GM12878 (cell line): ENCODE measurements around the gene ALDH1A3.

Experiments
- ASH2L ChIP-seq: fragments of 300-600, 200-600 bp; sonication (generic); IDR thresholded peaks from 2 replicates; pipeline ENCODE4 v1.6.1; 2017; ENCODE audit warnings: low read depth, mild to moderate bottlenecking, borderline replicate concordance
- BRCA1 ChIP-seq: IDR thresholded peaks from 2 replicates; pipeline ENCODE4 v1.6.1; 2011; ENCODE audit warnings: low read depth, low read length, improper control_type of control experiment
- EP300 ChIP-seq, 2 experiments: fragments of 150-350 bp in 1 of 2; IDR thresholded peaks; 2 replicates each; pipeline ENCODE4 v1.6.1; 2011 to 2012; ENCODE audit warnings: low read depth in 2 of 2, low read length in 2 of 2, borderline replicate concordance in 1 of 2, improper control_type of control experiment in 1 of 2, inconsistent platforms in 1 of 2; ENCODE audit not compliant: control insufficient read depth in 1 of 2
- EZH2 ChIP-seq: IDR thresholded peaks from 2 replicates; pipeline ENCODE4 v1.6.1; 2012; ENCODE audit warnings: low read depth, mild to moderate bottlenecking, control low read depth, inconsistent platforms, low read length, borderline replicate concordance; ENCODE audit not compliant: control insufficient read depth
- HCFC1 ChIP-seq: fragments of 150-350 bp; IDR thresholded peaks from 2 replicates; pipeline ENCODE4 v1.6.1; 2014; ENCODE audit warnings: low read length
- HDAC6 ChIP-seq: fragments of 200-600 bp; sonication (generic); IDR thresholded peaks from one replicate; pipeline ENCODE4 v1.8.0; 2017; ENCODE audit warnings: antibody characterized with exemption; ENCODE audit not compliant: unreplicated experiment
- NFYA ChIP-seq: IDR thresholded peaks from 2 replicates; pipeline ENCODE4 v1.6.1; 2011; ENCODE audit warnings: low read depth, mild to moderate bottlenecking, low read length, improper control_type of control experiment, borderline replicate concordance
- POLR2A ChIP-seq: IDR thresholded peaks from 2 replicates; pipeline ENCODE4 v1.6.1; 2011; ENCODE audit warnings: low read depth, mild to moderate bottlenecking, low read length
- RAD21 ChIP-seq: IDR thresholded peaks from 2 replicates; pipeline ENCODE4 v1.6.1; 2011; ENCODE audit warnings: mild to moderate bottlenecking, low read depth, low read length, moderate library complexity; ENCODE audit not compliant: insufficient read depth
- SREBF2 ChIP-seq: IDR thresholded peaks from 2 replicates; pipeline ENCODE4 v1.6.1; 2012; ENCODE audit warnings: mild to moderate bottlenecking, low read length
- TF ChIP-seq, protein P1 (sequence below): IDR thresholded peaks from 2 replicates; pipeline ENCODE4 v1.6.1; 2011; ENCODE audit warnings: borderline replicate concordance, low read depth, mild to moderate bottlenecking, moderate library complexity, mixed read lengths, low read length; ENCODE audit not compliant: insufficient read depth; ENCODE audit errors: extremely low read length

DNA sequence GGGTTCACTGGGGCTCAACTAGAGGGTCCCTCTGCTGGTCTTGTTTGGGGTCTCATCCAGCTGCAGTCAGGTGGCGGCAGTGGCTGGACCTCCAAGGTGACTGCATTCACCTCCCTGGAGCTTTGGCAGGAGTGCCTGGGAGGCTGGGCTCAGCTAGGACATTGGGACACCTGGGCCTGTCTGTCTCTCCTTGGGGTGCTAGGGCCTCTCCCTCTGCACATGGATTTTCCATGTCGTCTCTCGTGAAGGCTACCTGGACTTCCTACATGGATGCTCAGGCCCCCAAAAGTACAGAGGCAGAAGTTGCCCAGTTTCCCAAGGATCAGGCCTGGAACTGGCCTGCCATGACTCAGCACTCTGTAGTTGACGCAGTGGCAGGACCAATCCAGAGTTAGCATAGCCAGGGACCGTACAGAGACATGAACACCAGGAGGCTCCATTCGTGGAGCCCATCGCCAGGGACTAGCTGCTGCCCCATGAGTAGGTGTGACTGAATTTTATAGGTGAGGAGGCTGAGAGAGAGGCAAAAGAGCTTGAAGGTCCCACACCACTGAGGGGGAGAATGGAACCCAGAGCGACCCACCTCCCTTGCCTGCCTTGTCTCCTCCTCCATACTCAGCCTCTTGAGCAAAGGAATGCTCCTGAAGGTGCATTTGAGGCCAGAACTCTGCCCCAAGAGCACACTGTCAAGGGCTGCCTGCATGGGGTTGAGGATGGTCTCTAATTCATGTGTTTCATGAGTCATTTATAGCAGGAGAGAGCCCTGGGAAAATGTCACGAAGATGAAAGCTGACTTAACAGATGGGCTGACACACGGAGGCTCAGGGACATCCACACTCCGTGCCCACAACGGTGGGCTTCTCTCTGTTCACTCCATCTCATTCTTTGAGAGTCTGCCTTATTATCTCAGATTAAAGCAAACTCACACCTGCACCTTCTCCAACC is 13.0 kb upstream of the ALDH1A3 start:
- TF ChIP-seq EP300 (IDR thresholded peaks at IDR 0.05; ENCODE audit: borderline replicate concordance in 1 of 2, control insufficient read depth in 1 of 2, low read depth in 2 of 2, low read length in 2 of 2) (no peak), BRCA1 (no peak), RAD21 (no peak), SREBF2 (no peak), EZH2 (no peak), POLR2A (no peak), HCFC1 (no peak), HDAC6 (no peak), NFYA (no peak), ASH2L (no peak)
- TF ChIP-seq, protein P1, sequence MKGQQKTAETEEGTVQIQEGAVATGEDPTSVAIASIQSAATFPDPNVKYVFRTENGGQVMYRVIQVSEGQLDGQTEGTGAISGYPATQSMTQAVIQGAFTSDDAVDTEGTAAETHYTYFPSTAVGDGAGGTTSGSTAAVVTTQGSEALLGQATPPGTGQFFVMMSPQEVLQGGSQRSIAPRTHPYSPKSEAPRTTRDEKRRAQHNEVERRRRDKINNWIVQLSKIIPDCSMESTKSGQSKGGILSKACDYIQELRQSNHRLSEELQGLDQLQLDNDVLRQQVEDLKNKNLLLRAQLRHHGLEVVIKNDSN = no peak
